Measurements from ENCODE around the gene ZNF460. TPM values are rescaled to one million over a fixed set of nuclear protein-coding genes. Genes with fewer than 3 reads are reported as not detected.

ZNF460 gene
- total and polyA plus RNA-seq, 2 of the 4 experiments (the other 2 are of a cell fraction), result 3.6 to 55.2 TPM

DNA sequence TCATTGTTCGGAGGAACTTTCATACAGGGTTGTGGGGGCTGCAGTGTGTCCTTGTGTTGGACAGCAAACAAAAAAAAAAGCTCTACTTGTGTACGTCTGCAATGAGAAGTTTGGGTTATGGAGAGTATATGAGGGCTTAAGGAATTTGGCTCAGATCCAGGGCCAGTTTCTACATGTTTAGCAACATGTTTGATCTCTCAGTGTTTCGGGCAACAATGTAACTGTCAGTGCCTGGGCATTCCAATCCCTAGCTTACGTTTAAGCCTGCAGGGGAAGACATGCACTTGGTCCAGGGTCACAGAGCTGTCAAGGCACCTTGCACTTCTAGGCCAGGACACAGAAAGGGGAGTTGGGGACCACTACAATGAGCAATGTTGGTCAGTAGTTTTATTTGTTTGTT is 53.9 kb downstream of the ZNF460 start:
- H3K4me1 ChIP-seq (ENCODE audit: control insufficient read depth, insufficient read depth, low read length), result no peaks in the 10 kb centered on the region
- POLR2A ChIA-PET (ENCODE audit: unreplicated experiment), result no interaction called here
- in situ Hi-C loops (cut with MboI; ENCODE audit: low sequenced_read_pairs) (no loop called here), dilution Hi-C loops (cut with HindIII; ENCODE audit: low sequenced_read_pairs, unreplicated experiment) (no loop called here), intact Hi-C loops (cut with micrococcal nuclease) (no loop called here)
- no peak overlapping the region for H2AK5ac ChIP-seq (ENCODE audit: low read depth, low read length)
- WGBS, 2 experiments (ENCODE audit: extremely low coverage in 2 of 2, insufficient read length in 1 of 2), result 61% methylated on average over 2 of the region's 4 CpGs; no CpG with 5 or more reads in 1 of the 2 experiments
- H3K23ac ChIP-seq (ENCODE audit: low read depth, low read length), result no peak overlapping the region
- no peak for ATAC-seq (ENCODE audit: low read depth)
- H4K91ac ChIP-seq (ENCODE audit: insufficient read depth, low read depth, low read length), result no peak overlapping the region
- no peak for TF ChIP-seq CEBPB (IDR thresholded peaks at IDR 0.05; ENCODE audit: low read depth, low read length)
- no peak for TF ChIP-seq RCOR1 (IDR thresholded peaks at IDR 0.05; ENCODE audit: insufficient replicate concordance, low read length)
- TF ChIP-seq NFE2L2 (IDR thresholded peaks at IDR 0.05; ENCODE audit: low read depth, low read length), result no peak
- TF ChIP-seq MXI1 (IDR thresholded peaks at IDR 0.05; ENCODE audit: borderline replicate concordance, low read depth, low read length), result no peak
- no peak for TF ChIP-seq RFX5 (IDR thresholded peaks at IDR 0.05; ENCODE audit: low read depth, low read length)
- TF ChIP-seq, protein P1, sequence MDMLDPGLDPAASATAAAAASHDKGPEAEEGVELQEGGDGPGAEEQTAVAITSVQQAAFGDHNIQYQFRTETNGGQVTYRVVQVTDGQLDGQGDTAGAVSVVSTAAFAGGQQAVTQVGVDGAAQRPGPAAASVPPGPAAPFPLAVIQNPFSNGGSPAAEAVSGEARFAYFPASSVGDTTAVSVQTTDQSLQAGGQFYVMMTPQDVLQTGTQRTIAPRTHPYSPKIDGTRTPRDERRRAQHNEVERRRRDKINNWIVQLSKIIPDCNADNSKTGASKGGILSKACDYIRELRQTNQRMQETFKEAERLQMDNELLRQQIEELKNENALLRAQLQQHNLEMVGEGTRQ (IDR thresholded peaks at IDR 0.05; ENCODE audit: low read depth, low read length), result no peak
- TF ChIP-seq, protein P2, sequence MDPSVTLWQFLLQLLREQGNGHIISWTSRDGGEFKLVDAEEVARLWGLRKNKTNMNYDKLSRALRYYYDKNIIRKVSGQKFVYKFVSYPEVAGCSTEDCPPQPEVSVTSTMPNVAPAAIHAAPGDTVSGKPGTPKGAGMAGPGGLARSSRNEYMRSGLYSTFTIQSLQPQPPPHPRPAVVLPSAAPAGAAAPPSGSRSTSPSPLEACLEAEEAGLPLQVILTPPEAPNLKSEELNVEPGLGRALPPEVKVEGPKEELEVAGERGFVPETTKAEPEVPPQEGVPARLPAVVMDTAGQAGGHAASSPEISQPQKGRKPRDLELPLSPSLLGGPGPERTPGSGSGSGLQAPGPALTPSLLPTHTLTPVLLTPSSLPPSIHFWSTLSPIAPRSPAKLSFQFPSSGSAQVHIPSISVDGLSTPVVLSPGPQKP (IDR thresholded peaks at IDR 0.05; ENCODE audit: borderline replicate concordance, low read depth, low read length), result no peak
- no peak for TF ChIP-seq BHLHE40 (IDR thresholded peaks at IDR 0.05; ENCODE audit: low read depth, low read length)
- no peak for TF ChIP-seq FOS (IDR thresholded peaks at IDR 0.05; ENCODE audit: low read depth, low read length)
- no peak for TF ChIP-seq SMC3 (IDR thresholded peaks at IDR 0.05; ENCODE audit: low read depth, low read length)
- no peak for TF ChIP-seq POLR2A (IDR thresholded peaks at IDR 0.05; ENCODE audit: low read depth, low read length)
- no peak for TF ChIP-seq CHD1 (IDR thresholded peaks at IDR 0.05; ENCODE audit: low read depth, low read length)
- TF ChIP-seq, protein P3, sequence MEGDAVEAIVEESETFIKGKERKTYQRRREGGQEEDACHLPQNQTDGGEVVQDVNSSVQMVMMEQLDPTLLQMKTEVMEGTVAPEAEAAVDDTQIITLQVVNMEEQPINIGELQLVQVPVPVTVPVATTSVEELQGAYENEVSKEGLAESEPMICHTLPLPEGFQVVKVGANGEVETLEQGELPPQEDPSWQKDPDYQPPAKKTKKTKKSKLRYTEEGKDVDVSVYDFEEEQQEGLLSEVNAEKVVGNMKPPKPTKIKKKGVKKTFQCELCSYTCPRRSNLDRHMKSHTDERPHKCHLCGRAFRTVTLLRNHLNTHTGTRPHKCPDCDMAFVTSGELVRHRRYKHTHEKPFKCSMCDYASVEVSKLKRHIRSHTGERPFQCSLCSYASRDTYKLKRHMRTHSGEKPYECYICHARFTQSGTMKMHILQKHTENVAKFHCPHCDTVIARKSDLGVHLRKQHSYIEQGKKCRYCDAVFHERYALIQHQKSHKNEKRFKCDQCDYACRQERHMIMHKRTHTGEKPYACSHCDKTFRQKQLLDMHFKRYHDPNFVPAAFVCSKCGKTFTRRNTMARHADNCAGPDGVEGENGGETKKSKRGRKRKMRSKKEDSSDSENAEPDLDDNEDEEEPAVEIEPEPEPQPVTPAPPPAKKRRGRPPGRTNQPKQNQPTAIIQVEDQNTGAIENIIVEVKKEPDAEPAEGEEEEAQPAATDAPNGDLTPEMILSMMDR (conservative IDR thresholded peaks at IDR 0.05; ENCODE audit: low read depth, low read length), result no peak
- no peak for TF ChIP-seq MAFK (IDR thresholded peaks at IDR 0.05; ENCODE audit: low read depth, low read length)
- no peak overlapping the region for H3K4me2 ChIP-seq (ENCODE audit: low read depth, low read length)
- CTCF ChIA-PET, result interaction anchor here (1.4 kb wide), 1 partner anchor 29 kb away, joined by 3 read pairs; the partner anchor contains the start of genes TRAPPC2B and ZNF547
- H3K4ac ChIP-seq (ENCODE audit: low read depth, low read length), result no peak overlapping the region
- H3K4me3 ChIP-seq (ENCODE audit: insufficient read depth, low read depth, low read length), result no peak overlapping the region
- peaks cover 8% of the 10 kb centered on the region; the same call in 1 of the 2 replicates for H3K9me1 ChIP-seq (ENCODE audit: insufficient read depth, low read length)
- no peak overlapping the region for H2BK20ac ChIP-seq (ENCODE audit: low read depth, low read length)
- peaks cover 3% of the 10 kb centered on the region for H3K36me3 ChIP-seq (ENCODE audit: control insufficient read depth, insufficient read depth, low read length)
- H2AFZ ChIP-seq (replicated peaks; ENCODE audit: low read length, poor library complexity), result no peak overlapping the region
- no peak overlapping the region for H2BK5ac ChIP-seq (ENCODE audit: low read depth, low read length, poor library complexity, severe bottlenecking)
- no peak overlapping the region for H3K18ac ChIP-seq (ENCODE audit: low read depth, low read length)
- H2BK120ac ChIP-seq (ENCODE audit: low read depth, low read length), result no peak overlapping the region
- BruUV-seq (replicated peaks), result no TSS peak
- no peaks in the 10 kb centered on the region for H3K27me3 ChIP-seq (ENCODE audit: control insufficient read depth, insufficient read depth, low read length)
- no peak overlapping the region for H3K27ac ChIP-seq (ENCODE audit: insufficient read depth, low read length)
- H4K8ac ChIP-seq (ENCODE audit: low read depth in 2 of 2, low read length in 2 of 2), result no peak overlapping the region
- H2AK9ac ChIP-seq (replicated peaks; ENCODE audit: low read depth, low read length, poor library complexity), result no peak overlapping the region
- H3K14ac ChIP-seq (replicated peaks; ENCODE audit: low read depth, low read length), result no peak overlapping the region
- peaks cover 9 to 10% of the 10 kb centered on the region in 2 experiments; a peak in 3 of 4 replicates for H3K79me1 ChIP-seq (ENCODE audit: low read depth in 1 of 2, low read length in 2 of 2)
- peaks cover 2% of the 10 kb centered on the region; the same call in 1 of the 2 replicates for H4K20me1 ChIP-seq (ENCODE audit: insufficient read depth, low read length)
- H3K9ac ChIP-seq (ENCODE audit: low read depth, low read length), result no peak overlapping the region
- H2BK15ac ChIP-seq (ENCODE audit: low read depth, low read length), result no peak overlapping the region
- peak; percentile 9 for DNase-seq
- H3K56ac ChIP-seq (ENCODE audit: extremely low read depth, insufficient read depth, low read length), result no peak overlapping the region
- H3K9me3 ChIP-seq (ENCODE audit: control insufficient read depth, insufficient read depth, low read length), result no peaks in the 10 kb centered on the region
- no peak overlapping the region for H4K5ac ChIP-seq (ENCODE audit: low read depth, low read length)

Data from IMR-90 (cell line).